Frontal cortex (tissue), 4 donors: ENCODE measurements around the gene NECAP2. TPM values are rescaled to one million over a fixed set of nuclear protein-coding genes. Genes with fewer than 3 reads are reported as not detected.

ENCODE experiments used
- DNase-seq, 2 donors: peaks; one replicate each; pipeline ENCODE4 v3.0.0; 2012; ENCODE audit warnings: low spot score in 2 of 2
- FAIRE-seq: peaks from 2 replicates; lab custom pipeline; 2012; peaks lifted over from hg19 to GRCh38; lab: Jason Lieb, UNC
- total RNA-seq: library from RNA; depleted of rRNA; stranded (reverse); fragments of >200 nt; gene quantifications from one replicate; pipeline ENCODE4 v1.2.3, GENCODE V29; 2014
- donor health status: control.
- donor health status: control.
- donor health status: control.

The NECAP2 gene
- total RNA-seq, 1 donor from 2014 or later, result 20.8 TPM

DNA sequence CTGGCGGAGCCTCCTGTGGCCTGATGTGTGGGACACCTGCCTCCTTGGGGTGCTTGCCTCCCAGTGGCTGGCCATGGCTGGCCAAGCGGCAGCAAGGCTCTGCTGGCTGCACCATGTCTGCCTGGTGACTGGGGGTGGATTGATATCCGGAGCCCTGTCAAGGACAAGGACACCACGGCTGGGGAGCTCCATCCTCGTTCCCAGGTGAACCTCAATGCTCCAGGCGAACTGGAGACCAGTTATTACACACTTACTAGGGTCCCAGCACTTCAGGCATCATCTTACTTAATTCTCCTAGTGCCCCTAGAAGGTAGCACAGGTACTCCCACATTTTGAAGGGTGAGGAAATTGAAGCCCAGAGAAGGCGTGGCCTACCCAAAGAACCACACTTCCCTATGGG is 18.5 kb upstream of the NECAP2 start:
- DNase-seq (no peak), FAIRE-seq (no peak)

- no peak for FAIRE-seq
- no peak for DNase-seq
Measured at GRCh38 chr1:16425125-16426025, 15.1 kb upstream of the NECAP2 start.

DNA sequence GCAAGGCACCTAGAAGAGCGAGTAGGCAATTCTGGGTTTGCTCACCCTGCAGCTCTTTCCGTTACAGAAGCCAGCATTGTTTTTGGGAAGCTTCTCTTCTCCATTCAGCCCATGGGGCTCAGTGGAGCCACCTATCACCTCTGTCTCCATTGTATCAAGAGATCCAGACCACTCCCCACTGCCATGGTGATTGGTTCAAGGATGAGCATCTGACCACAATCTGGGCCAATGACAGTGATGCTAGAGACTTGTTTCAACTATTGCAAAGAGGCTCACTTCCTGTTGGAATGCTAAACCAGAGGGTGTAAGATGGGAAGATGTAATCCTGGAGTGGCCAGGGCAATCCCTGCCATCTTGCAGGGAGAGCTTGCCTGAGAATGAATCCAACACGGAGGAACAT is 9.9 kb upstream of the NECAP2 start:
- FAIRE-seq (no peak), DNase-seq (no peak)

- FAIRE-seq, result no peak
- DNase-seq, result no peak
Measured at GRCh38 chr1:16433030-16433429, 7.5 kb upstream of the NECAP2 start.

DNA sequence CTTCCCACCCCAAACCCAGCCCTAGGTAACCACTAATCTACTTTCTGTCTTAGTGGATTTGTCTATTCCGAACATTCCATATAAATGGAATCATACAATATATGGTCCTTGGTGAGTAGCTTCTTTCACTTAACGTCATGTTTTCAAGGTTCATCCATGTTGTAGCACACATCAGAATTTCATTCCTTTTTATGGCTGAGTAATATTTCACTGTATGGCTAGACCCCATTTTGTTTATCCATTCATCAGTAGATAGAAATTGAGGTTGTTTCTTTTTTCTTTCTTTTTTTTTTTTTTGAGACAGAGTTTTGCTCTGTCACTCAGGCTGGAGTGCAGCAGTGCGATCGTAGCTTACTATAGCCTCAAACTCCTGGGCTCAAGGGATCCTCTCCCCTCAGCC is 6.5 kb upstream of the NECAP2 start:
- FAIRE-seq (no peak), DNase-seq (no peak)

GRCh38 chr1:16434501-16434900 is 6.0 kb upstream of the NECAP2 start:
- DNase-seq, result no peak
- no peak for FAIRE-seq

DNA sequence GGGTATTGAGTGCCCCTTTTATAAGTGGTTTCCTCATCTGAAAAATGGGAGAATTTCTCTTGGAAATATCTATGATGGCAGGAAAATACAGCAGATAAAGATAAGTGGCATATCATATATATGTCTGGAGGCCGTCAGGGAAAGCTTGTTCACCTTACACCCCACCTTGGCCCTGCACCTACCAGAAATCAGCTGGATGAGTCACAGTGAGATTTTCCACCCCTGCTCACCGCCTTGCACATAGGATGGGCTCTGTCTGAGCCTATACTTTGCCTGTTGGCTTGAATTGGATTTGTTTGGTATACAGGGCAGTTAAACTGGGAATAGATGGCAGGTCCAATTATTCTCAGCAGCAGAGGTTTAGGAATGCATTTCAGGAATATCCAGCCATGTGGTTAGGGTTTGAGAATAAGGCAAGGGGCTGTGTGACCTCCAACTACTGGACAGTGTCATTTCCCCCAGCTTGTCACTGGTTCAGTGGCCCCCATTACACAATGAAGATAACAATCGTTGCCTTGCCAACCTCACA is 3.5 kb upstream of the NECAP2 start, which contains the start of gene SPATA21:
Gene SPATA21, minus strand, starts transcription at position 479 of the 529 bp plus-strand sequence. CDS start 6,053 bp downstream, outside the sequence.
- DNase-seq (no peak), FAIRE-seq (no peak)

- DNase-seq (no peak), FAIRE-seq (no peak)
Measured at GRCh38 chr1:16438516-16438915, 2.0 kb upstream of the NECAP2 start.

GRCh38 chr1:16438924-16439323 is 1.6 kb upstream of the NECAP2 start:
- FAIRE-seq (no peak), DNase-seq (no peak)

DNA sequence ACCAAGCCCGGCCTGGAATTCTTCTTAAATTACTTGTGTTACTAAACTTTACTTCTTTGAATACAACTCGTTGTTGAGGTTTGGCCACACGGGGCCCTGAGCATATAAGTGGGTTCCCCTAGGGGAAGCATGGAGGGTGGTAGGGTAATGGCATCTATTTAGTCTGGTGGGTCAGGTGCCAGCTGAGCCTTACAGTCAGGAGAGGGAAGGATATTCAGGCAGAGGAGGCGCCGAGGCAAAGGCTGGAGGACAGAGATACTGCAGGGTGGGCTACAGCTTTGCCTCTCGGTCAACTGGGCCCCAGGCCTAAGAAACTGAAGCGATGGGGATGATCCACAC is 424 bp upstream of the NECAP2 start:
- FAIRE-seq (no peak), DNase-seq (no peak)

GRCh38 chr1:16441282-16441665 is 750 bp downstream of the NECAP2 start:
- FAIRE-seq (no peak), DNase-seq (no peak)

GRCh38 chr1:16442265-16442664 is 1.7 kb downstream of the NECAP2 start:
- DNase-seq (no peak), FAIRE-seq (no peak)

GRCh38 chr1:16442941-16443340 is 2.4 kb downstream of the NECAP2 start:
- FAIRE-seq, result no peak
- no peak for DNase-seq

- FAIRE-seq, result no peak
Measured at GRCh38 chr1:16443975-16444770, 3.6 kb downstream of the NECAP2 start.

DNA sequence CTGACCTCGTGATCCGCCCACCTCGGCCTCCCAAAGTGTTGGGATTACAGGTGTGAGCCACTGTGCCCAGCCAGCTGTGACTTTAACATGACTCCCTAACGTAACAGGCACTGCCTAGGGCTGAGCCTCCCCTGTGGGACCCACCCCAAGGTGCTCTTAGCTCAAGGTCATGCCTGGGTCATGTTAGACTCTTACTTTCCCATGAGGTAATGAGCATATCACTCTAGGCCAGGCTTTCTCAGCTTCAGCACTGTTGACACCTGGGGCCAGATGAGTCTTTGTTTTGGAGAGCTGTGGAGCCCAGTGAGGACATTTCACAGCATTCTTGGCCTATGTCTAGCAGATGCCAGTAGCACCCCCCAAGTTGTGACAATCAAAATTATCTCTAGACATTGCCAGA is 4.5 kb downstream of the NECAP2 start:
- FAIRE-seq (no peak), DNase-seq (no peak)

More at GRCh38 chr1:16443975-16444770, 3.6 kb downstream of the NECAP2 start:
- DNase-seq, result no peak

DNA sequence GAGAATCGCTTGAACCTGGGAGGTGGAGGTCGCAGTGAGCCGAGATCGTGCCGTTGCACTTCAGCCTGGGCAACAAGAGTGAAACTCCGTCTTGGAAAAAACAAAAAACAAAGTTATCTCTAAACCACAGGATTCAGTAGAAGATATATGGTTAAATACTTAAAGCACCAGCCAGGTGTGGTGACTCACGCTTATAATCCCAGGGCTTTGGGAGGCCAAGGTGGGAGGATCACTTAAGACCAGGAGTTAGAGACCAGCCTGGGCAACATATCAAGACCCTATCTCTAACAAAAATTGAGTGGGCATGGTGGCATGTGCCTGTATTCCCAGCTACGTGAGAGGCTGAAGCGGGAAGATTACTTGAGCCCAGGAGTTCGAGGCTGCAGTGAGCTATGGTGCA is 5.6 kb downstream of the NECAP2 start:
- FAIRE-seq, result no peak

DNA sequence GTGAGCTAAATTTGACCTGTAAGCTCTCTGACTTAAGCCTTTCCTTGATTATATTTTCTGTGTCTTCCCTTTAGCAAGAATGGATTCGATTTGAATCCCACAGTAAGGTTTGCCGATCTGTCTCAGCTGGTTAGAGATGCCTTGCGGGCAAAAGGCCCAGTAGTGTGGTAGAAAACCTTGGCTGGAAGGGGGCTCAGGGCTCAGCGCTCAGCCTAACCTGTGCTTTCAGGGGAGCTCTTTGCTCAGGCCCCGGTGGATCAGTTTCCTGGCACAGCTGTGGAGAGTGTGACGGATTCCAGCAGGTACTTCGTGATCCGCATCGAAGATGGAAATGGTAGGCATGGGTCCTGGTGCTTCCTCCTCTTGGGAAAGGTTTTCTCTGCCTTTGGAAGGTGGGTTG is 7.1 kb downstream of the NECAP2 start:
- no peak for DNase-seq
- no peak for FAIRE-seq

More for the DNA sequence above, 5.6 kb downstream of the NECAP2 start:
- no peak for DNase-seq

DNA sequence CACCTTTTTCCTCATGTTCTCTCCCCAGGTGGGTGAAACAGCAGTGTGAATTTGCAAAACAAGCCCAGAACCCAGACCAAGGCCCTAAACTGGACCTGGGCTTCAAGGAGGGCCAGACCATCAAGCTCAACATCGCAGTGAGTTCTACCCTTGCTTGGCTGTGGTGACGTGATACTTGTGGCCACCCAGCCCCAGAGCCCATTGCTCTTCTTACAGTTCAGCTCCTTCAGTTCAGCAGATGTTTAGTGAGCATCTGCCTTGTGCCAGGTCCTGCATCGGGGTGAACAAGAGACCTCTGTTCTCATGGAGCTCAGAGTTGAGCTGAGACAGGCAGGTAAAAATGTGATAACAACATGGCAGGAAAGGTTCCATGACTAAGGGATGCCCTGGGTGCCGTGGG is 8.5 kb downstream of the NECAP2 start:
- no peak for DNase-seq
- no peak for FAIRE-seq

- FAIRE-seq (no peak), DNase-seq (no peak)
Measured at GRCh38 chr1:16449666-16450065, 9.1 kb downstream of the NECAP2 start.

- DNase-seq (no peak), FAIRE-seq (no peak)
Measured at GRCh38 chr1:16450863-16451481, 10.4 kb downstream of the NECAP2 start.
